Fibroblast of mammary gland (primary cell): ENCODE results near the gene CLTCL1.
"Not testable (repeated sequence)": the region's sequence is repeated elsewhere in the genome, so short reads cannot be mapped to it uniquely, and the experiment has no call there.

Source experiments
- DNase-seq: peaks from one replicate; pipeline ENCODE4 v3.0.0-alpha.2; 2010; ENCODE audit warnings: low read depth
- H3K4me3 ChIP-seq: 2 replicates; pipeline ENCODE4 v1.5.1; 2011; ENCODE audit warnings: low read depth, mild to moderate bottlenecking, low read length, moderate library complexity; ENCODE audit not compliant: control insufficient read depth
- CTCF ChIP-seq: conservative IDR thresholded peaks from 2 replicates; pipeline ENCODE4 v1.5.1; 2011; ENCODE audit warnings: low read depth, low read length, inconsistent platforms; ENCODE audit not compliant: control insufficient read depth, insufficient read depth

CLTCL1 gene

GRCh38 chr22:19329454-19329853, 37.9 kb upstream of the CLTCL1 start:
- no peak for TF ChIP-seq CTCF
- H3K4me3 ChIP-seq, result no peak overlapping the region
- DNase-seq, result no peak

DNA sequence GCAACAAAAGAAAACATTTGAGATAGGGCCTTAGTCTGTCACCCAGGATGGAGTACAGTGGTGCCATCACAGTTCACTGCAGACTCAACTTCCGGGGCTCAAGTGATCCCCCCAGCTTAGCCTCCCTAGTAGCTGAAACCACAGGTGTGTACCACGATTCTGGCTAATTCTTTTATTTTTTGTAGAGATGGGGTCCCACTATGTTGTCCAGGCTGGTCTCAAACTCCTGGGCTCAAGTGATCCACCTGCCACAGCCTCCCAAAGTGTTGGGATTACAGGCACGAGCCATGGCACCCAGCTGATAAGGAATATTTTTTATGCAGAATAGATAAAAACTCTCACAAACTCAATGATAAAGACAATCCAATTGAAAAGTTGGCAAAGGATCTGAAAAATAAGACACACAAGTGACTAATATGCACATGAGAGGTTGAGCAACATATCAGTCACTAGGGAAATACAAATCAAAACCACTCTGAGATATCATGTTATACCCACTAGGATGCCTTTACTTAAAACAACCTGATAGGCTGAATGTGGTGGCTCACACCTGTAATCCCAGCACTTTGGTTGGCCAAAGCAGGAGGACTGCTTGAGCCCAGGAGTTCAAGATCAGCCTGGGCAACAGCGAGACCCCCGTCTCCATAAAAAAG, 33.9 kb upstream of the CLTCL1 start:
- no peak overlapping the region for H3K4me3 ChIP-seq
- peak; percentile 88 for DNase-seq
- no peak for TF ChIP-seq CTCF

DNA sequence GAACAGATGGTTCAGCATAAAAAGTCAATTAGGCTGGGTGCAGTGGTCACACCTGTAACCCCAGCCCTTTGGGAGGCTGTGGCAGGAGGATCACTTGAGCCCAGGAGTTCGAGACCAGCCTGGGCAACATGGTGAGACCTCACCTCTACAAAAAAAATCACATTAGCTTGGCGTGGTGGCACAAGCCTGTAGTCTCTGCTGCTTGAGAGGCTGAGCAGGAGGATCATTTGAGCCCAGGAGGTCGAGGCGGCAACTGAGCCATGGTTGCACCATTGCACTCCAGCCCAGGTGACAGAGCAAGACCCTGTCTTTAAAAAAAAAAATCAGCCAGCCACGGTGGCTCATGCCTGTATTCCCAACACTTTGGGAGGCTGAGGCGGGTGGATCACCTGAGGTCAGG, 31.9 kb upstream of the CLTCL1 start:
- not testable (repeated sequence) for DNase-seq, H3K4me3 ChIP-seq

DNA sequence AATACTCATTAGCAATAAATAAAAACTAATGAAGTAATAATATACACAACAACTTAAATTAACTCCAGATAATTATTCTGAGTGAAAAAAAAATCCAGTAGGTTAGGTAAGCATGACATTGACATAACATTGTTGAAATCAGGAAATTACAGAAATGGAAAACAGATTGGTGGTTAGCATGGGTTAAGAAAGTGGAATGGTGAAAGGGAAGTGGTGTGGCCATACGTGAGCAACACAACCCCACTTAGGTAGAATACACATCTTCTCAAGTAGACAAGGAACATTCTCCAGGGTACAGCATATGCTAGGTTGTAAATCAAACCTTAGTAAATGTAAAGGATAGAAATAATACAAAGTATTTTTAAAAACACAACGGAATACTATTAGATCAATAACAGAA, 30.2 kb upstream of the CLTCL1 start:
- H3K4me3 ChIP-seq, result no peak overlapping the region
- no peak for TF ChIP-seq CTCF
- no peak for DNase-seq

DNA sequence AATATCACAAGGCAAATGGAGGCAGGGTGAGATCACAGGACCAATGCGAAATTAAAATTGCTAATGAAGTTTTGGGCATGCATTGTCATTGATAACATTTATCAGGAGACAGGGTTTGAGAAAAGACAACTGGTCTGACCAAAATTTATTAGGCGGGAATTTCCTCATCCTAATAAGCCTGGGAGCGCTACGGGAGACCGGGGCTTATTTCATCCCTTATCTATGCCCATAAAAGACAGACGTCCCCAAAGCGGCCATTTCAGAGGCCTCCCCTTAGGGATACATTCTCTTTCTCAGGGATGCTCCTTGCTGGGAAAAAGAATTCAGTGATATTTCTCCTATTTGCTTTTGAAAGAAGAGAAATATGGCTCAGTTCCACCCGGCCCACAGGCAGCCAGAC, 28.6 kb upstream of the CLTCL1 start:
- not testable (repeated sequence) for DNase-seq, H3K4me3 ChIP-seq

GRCh38 chr22:19319281-19319680, 27.8 kb upstream of the CLTCL1 start:
- no peak for TF ChIP-seq CTCF
- no peak for DNase-seq
- no peak overlapping the region for H3K4me3 ChIP-seq

DNA sequence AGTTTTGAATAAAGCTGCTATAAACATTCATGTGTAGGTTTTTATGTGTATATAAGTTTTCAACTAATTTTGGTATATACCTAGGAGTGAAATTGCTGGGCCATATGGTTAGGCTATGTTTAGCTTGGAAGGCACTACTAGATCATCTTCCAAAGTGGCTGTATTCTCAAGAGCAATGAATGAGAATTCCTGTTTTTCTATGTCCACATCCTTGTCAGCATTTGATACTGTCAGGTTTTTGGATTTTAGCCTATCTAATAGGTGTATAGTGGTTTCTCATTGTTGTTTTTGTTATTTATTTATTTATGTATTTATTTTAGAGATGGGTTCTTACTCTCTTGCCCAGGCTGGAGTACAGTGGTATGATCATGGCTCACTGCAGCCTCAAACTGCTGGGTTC, 26.3 kb upstream of the CLTCL1 start:
- no peak for DNase-seq
- no peak for TF ChIP-seq CTCF
- H3K4me3 ChIP-seq, result no peak overlapping the region

- no peak for DNase-seq
- H3K4me3 ChIP-seq, result no peak overlapping the region
- TF ChIP-seq CTCF, result no peak
Measured at GRCh38 chr22:19307872-19308271, 16.4 kb upstream of the CLTCL1 start.

- not testable (repeated sequence) for DNase-seq
Measured at GRCh38 chr22:19306535-19306934, 15.0 kb upstream of the CLTCL1 start.

More at GRCh38 chr22:19306535-19306934, 15.0 kb upstream of the CLTCL1 start:
- not testable (repeated sequence) for H3K4me3 ChIP-seq
